ENCODE measurements around the gene PSMB9.
"Not testable (repeated sequence)": the region's sequence is repeated elsewhere in the genome, so short reads cannot be mapped to it uniquely, and the experiment has no call there.

Gene PSMB9

GRCh38 chr6:32853541-32854375, at the start of gene PSMB9, which contains the start of gene TAP1:
PSMB9 (plus strand) TSS chr6:32854192; CDS start chr6:32854230, 38 bp downstream.
TAP1 (minus strand) TSS chr6:32853704; CDS start chr6:32853636, 68 bp downstream.
- DNase-seq (ENCODE audit: low read depth, low spot score), result peak; percentile 98

- DNase-seq (ENCODE audit: low read depth, low spot score), result not testable (repeated sequence)
These were observed 48.6 kb upstream of the PSMB9 start for GRCh38 chr6:32805404-32805803.

- DNase-seq (ENCODE audit: low read depth, low spot score), result no peak
These were observed 46.9 kb upstream of the PSMB9 start for GRCh38 chr6:32807020-32807580.

GRCh38 chr6:32809171-32809570, 44.8 kb upstream of the PSMB9 start:
- DNase-seq (ENCODE audit: low read depth, low spot score), result no peak

- no peak for DNase-seq (ENCODE audit: low read depth, low spot score)
These were observed 39.8 kb upstream of the PSMB9 start for GRCh38 chr6:32814145-32814544.

GRCh38 chr6:32815115-32815514, 38.9 kb upstream of the PSMB9 start:
- no peak for DNase-seq (ENCODE audit: low read depth, low spot score)

GRCh38 chr6:32815996-32816395, 38.0 kb upstream of the PSMB9 start:
- DNase-seq (ENCODE audit: low read depth, low spot score), result no peak

GRCh38 chr6:32816746-32817204, 37.2 kb upstream of the PSMB9 start, which contains the start of gene HLA-DOB:
HLA-DOB (minus strand) TSS chr6:32817002; CDS start chr6:32816951, 51 bp downstream.
- DNase-seq (ENCODE audit: low read depth, low spot score), result peak; percentile 16

- no peak for DNase-seq (ENCODE audit: low read depth, low spot score)
These were observed 35.1 kb upstream of the PSMB9 start for GRCh38 chr6:32818867-32819266.

- DNase-seq (ENCODE audit: low read depth, low spot score), result peak; percentile 65
These were observed 34.3 kb upstream of the PSMB9 start for GRCh38 chr6:32819729-32820128.

- no peak for DNase-seq (ENCODE audit: low read depth, low spot score)
These were observed 28.0 kb upstream of the PSMB9 start for GRCh38 chr6:32825966-32826365.

- no peak for DNase-seq (ENCODE audit: low read depth, low spot score)
These were observed 27.0 kb upstream of the PSMB9 start for GRCh38 chr6:32827025-32827424.

- DNase-seq (ENCODE audit: low read depth, low spot score), result no peak
These were observed 24.5 kb upstream of the PSMB9 start for GRCh38 chr6:32829495-32829894.

GRCh38 chr6:32830017-32830416, 24.0 kb upstream of the PSMB9 start:
- no peak for DNase-seq (ENCODE audit: low read depth, low spot score)

- DNase-seq (ENCODE audit: low read depth, low spot score), result no peak
These were observed 23.1 kb upstream of the PSMB9 start for GRCh38 chr6:32830936-32831335.

- DNase-seq (ENCODE audit: low read depth, low spot score), result no peak
These were observed 21.5 kb upstream of the PSMB9 start for GRCh38 chr6:32832535-32832934.

GRCh38 chr6:32833664-32834063, 20.3 kb upstream of the PSMB9 start:
- DNase-seq (ENCODE audit: low read depth, low spot score), result no peak

- DNase-seq (ENCODE audit: low read depth, low spot score), result no peak
These were observed 18.7 kb upstream of the PSMB9 start for GRCh38 chr6:32835167-32835893.

GRCh38 chr6:32836873-32837272, 17.1 kb upstream of the PSMB9 start:
- no peak for DNase-seq (ENCODE audit: low read depth, low spot score)

- DNase-seq (ENCODE audit: low read depth, low spot score), result no peak
These were observed 16.3 kb upstream of the PSMB9 start for GRCh38 chr6:32837651-32838113.

GRCh38 chr6:32838114-32838958, 15.7 kb upstream of the PSMB9 start, which contains the start of gene TAP2:
TAP2 (minus strand) TSS chr6:32838739; CDS start chr6:32838233, 506 bp downstream.
- DNase-seq (ENCODE audit: low read depth, low spot score), result peak; percentile 98
